Nephron (organoid): ENCODE data around the gene VPREB3.

Experiments
- H3K27ac Mint-ChIP-seq, 3 experiments: 2 replicates each; pipeline ENCODE4 v1.8.0; 2020; ENCODE audit warnings: mixed read lengths in 3 of 3, mild to moderate bottlenecking in 2 of 3, moderate library complexity in 1 of 3
- H3K27me3 Mint-ChIP-seq: 2 replicates; pipeline ENCODE4 v1.8.0; 2021; ENCODE audit warnings: low read depth, mild to moderate bottlenecking, moderate library complexity, mixed read lengths
- H3K36me3 Mint-ChIP-seq: 2 replicates; pipeline ENCODE4 v1.8.0; 2020; ENCODE audit warnings: low read depth, mixed read lengths
- H3K4me1 Mint-ChIP-seq: 2 replicates; pipeline ENCODE4 v1.8.0; 2020; ENCODE audit warnings: mixed read lengths
- H3K4me3 Mint-ChIP-seq, 3 experiments: 2 replicates each; pipeline ENCODE4 v1.8.0; 2020; ENCODE audit warnings: mild to moderate bottlenecking in 3 of 3, mixed read lengths in 3 of 3, moderate library complexity in 2 of 3
- H3K9me3 Mint-ChIP-seq: 2 replicates; pipeline ENCODE4 v1.8.0; 2020; ENCODE audit warnings: mixed read lengths
- CTCF ChIP-seq, 3 experiments: fragments of 200-600 bp; sonication (generic); IDR thresholded peaks; one replicate each; pipeline ENCODE4 v1.5.0; 2021; ENCODE audit warnings: antibody characterized with exemption in 3 of 3; ENCODE audit not compliant: unreplicated experiment in 3 of 3

The VPREB3 gene

GRCh38 chr22:23796461-23796860 is 42.2 kb upstream of the VPREB3 start:
- Mint-ChIP-seq H3K36me3 (peaks cover 76% of the 10 kb centered on the region), H3K27ac (peak overlapping the region; percentile 47 to 92 (median 74)), H3K9me3 (no peaks in the 10 kb centered on the region), H3K27me3 (no peaks in the 10 kb centered on the region), H3K4me1 (peaks cover 28% of the 10 kb centered on the region), H3K4me3 (no peak overlapping the region)
- no peak for TF ChIP-seq CTCF (IDR thresholded peaks at IDR 0.05; ENCODE audit: unreplicated experiment in 3 of 3)

- H3K4me1 Mint-ChIP-seq = peaks cover 48% of the 10 kb centered on the region
- no peaks in the 10 kb centered on the region for H3K27me3 Mint-ChIP-seq
- no peaks in the 10 kb centered on the region for H3K9me3 Mint-ChIP-seq
- H3K4me3 Mint-ChIP-seq = no peak overlapping the region
- H3K27ac Mint-ChIP-seq = peak overlapping the region; percentile 58 to 96 (median 85)
- peaks cover 57% of the 10 kb centered on the region for H3K36me3 Mint-ChIP-seq
- no peak for TF ChIP-seq CTCF (IDR thresholded peaks at IDR 0.05; ENCODE audit: unreplicated experiment in 3 of 3)
Measured at GRCh38 chr22:23793326-23793725, 39.1 kb upstream of the VPREB3 start.

GRCh38 chr22:23791738-23792645 is 37.8 kb upstream of the VPREB3 start:
- Mint-ChIP-seq H3K9me3 (no peaks in the 10 kb centered on the region), H3K4me3 (peak overlapping the region; percentile 35 to 66 (median 63)), H3K36me3 (peaks cover 51% of the 10 kb centered on the region), H3K27ac (peak overlapping the region; percentile 85 to 96 (median 92)), H3K4me1 (peaks cover 57% of the 10 kb centered on the region), H3K27me3 (no peaks in the 10 kb centered on the region)
- no peak for TF ChIP-seq CTCF (IDR thresholded peaks at IDR 0.05; ENCODE audit: unreplicated experiment in 3 of 3)

DNA sequence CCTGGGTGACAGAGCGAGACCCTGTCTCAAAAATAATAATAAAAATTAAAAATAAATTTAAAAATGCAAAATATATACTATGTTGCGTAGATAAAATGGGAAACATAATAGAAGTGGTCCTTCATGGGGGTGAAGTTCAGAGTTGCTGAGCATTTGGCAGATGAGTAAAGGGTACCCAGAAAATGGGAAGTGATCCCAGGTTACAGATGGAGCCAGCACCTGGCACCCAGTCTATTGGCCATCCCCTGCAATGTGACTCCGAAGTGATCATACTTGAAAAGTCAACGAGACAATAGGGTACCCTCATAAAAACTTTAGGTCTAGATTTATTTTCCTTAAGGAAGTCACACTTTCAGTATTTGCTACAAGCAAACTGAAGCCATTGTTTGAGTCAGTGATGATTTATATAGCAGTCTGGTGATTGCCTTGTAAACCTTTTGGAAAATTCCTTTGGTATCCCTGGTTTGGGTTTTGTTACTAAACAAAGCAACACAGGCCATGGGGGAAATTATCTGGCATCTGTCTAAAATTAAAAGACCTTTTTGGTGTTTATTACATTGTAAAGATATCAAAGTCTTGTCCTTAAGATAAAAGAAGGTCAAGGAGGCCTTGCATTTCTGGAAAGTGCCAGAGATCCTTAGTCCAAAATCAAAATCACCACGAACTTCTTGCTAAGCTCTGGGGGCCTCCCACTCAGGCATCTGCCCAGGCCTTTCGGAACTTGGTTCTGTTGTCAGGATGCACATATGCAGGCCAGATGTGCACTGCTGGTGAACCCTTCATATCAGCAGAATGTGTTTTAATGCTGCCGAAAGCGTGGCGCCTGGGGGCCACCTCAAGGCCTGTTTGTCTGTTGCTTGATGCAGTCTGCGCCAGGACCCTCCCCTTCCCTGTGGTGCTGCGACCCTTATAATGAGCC is 36.9 kb upstream of the VPREB3 start:
- no peaks in the 10 kb centered on the region for H3K27me3 Mint-ChIP-seq
- peak overlapping the region; percentile 85 to 96 (median 92) for H3K27ac Mint-ChIP-seq
- H3K4me3 Mint-ChIP-seq = peak overlapping the region; percentile 35 to 63 (median 58)
- H3K4me1 Mint-ChIP-seq = peaks cover 58% of the 10 kb centered on the region
- H3K36me3 Mint-ChIP-seq = peaks cover 42% of the 10 kb centered on the region
- no peak for TF ChIP-seq CTCF (IDR thresholded peaks at IDR 0.05; ENCODE audit: unreplicated experiment in 3 of 3)
- no peaks in the 10 kb centered on the region for H3K9me3 Mint-ChIP-seq

GRCh38 chr22:23789638-23790037 is 35.4 kb upstream of the VPREB3 start:
- no peak for TF ChIP-seq CTCF (IDR thresholded peaks at IDR 0.05; ENCODE audit: unreplicated experiment in 3 of 3)
- Mint-ChIP-seq H3K4me3 (peak overlapping the region; percentile 92 to 97 (median 95)), H3K9me3 (no peaks in the 10 kb centered on the region), H3K27ac (peak overlapping the region; percentile 66 to 87 (median 75)), H3K36me3 (peaks cover 32% of the 10 kb centered on the region), H3K4me1 (peaks cover 57% of the 10 kb centered on the region), H3K27me3 (no peaks in the 10 kb centered on the region)
